HUES64 (cell line): ENCODE data around the gene ACOT13.
A peak's percentile ranks its signal among the peaks of the same experiment; 100 is the strongest.
"Not testable (repeated sequence)": the region's sequence is repeated elsewhere in the genome, so short reads cannot be mapped to it uniquely, and the experiment has no call there.

Experiments
- H3K27ac ChIP-seq: 2 replicates; pipeline ENCODE4 v1.7.0; 2013; ENCODE audit warnings: low read depth, low read length, inconsistent platforms
- H3K27me3 ChIP-seq: 2 replicates; pipeline ENCODE4 v1.6.1; 2013; ENCODE audit warnings: mild to moderate bottlenecking, low read length; ENCODE audit not compliant: insufficient read depth
- H3K36me3 ChIP-seq: 2 replicates; pipeline ENCODE4 v1.6.1; 2013; ENCODE audit warnings: mild to moderate bottlenecking, low read length; ENCODE audit not compliant: insufficient read depth
- H3K4me1 ChIP-seq: 2 replicates; pipeline ENCODE4 v1.6.1; 2013; ENCODE audit warnings: mild to moderate bottlenecking, low read length, moderate library complexity; ENCODE audit not compliant: insufficient read depth
- H3K4me3 ChIP-seq: 2 replicates; pipeline ENCODE4 v1.5.1; 2013; ENCODE audit warnings: mild to moderate bottlenecking, low read length, moderate library complexity
- H3K9ac ChIP-seq: 2 replicates; pipeline ENCODE4 v1.6.1; 2013; ENCODE audit warnings: mild to moderate bottlenecking, low read depth, low read length
- H3K9me3 ChIP-seq: 2 replicates; pipeline ENCODE4 v1.6.1; 2013; ENCODE audit warnings: low read depth, low read length; ENCODE audit not compliant: insufficient read depth
- WGBS: fragments of 150-250, 120-280 bp; methylation state at CpG from one replicate; pipeline ENCODE4 v1.1.7; 2013; ENCODE audit warnings: missing lambda C conversion rate; 5-methylcytosine and 5-hydroxymethylcytosine counted together

Gene ACOT13

GRCh38 chr6:24662236-24662635, 4.6 kb upstream of the ACOT13 start:
- no peak overlapping the region for H3K27ac ChIP-seq
- H3K9me3 ChIP-seq, result no peaks in the 10 kb centered on the region
- H3K4me1 ChIP-seq, result peaks cover 23% of the 10 kb centered on the region
- no peak overlapping the region for H3K9ac ChIP-seq
- no peaks in the 10 kb centered on the region for H3K27me3 ChIP-seq
- H3K4me3 ChIP-seq, result no peak overlapping the region
- H3K36me3 ChIP-seq, result peaks cover 61% of the 10 kb centered on the region
- WGBS, result 95% methylated on average over 10 of the region's 10 CpGs

DNA sequence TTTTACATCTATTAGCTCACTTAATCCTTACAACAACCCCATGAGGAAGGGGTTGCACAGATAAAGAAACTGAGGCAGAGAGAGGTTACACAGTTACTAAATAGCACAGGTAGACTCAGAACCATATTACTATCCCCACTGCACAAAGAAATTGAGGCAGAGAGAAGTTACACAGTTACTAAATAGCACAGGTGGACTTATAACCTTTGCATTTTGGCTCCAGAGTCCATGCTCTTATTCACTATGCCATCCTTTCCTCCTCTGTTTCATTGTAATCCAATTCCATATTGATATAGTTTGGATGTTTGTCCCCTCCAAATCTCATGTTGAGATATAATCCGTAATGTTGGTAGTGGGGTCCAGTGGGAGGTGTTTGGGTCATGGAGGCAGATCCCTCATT, 3.7 kb upstream of the ACOT13 start:
- no peak overlapping the region for H3K27ac ChIP-seq
- WGBS, result 94% methylated on average over 1 of the region's 1 CpG
- no peaks in the 10 kb centered on the region for H3K27me3 ChIP-seq
- H3K4me1 ChIP-seq, result peaks cover 23% of the 10 kb centered on the region
- H3K4me3 ChIP-seq, result no peak overlapping the region
- no peaks in the 10 kb centered on the region for H3K9me3 ChIP-seq
- peaks cover 52% of the 10 kb centered on the region for H3K36me3 ChIP-seq
- no peak overlapping the region for H3K9ac ChIP-seq

DNA sequence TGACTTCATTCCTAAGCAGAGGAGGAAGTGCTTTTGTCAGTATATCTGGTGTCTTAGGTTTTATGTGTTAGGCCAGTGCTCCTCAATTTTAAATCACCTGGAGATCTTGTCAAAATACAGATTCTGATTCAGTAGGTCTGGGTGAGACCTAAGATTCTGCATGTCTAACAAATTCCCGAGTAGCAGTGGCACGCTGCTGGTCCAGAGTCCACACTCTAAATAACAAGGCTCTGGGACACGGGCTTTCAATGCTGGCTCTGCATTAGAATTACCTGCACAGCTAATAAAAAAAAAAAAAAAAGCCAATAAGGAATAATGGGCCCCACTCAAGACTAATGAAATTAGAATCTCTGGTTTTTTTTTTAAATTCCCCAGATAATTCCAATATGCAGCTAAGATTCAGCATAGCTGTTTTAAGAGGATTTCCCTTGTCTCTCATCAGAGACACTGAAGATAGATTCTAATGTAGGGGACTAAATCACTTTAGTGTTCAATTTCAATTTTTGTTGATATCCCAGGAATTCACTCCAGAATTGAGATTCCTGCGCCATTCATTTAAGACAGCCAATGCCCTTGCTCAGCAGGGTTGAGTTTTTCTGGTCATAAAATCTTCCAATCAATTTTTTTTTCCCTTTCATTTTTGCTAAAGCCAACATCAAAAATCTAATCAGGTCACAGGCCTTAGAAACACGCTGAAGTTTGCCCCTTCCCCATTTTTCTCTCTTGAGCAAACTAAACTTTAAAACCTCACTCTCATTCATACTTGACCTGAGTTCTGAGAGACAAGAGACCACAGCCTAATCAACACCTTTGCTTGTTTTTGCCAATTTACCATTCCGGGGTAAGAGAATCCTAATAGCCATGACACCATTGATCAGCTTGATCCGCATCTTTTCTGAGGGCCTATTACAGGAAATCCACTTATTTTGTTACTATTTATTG, 2.6 kb upstream of the ACOT13 start:
- Histone ChIP-seq H3K36me3 (peaks cover 51% of the 10 kb centered on the region), H3K9me3 (peaks cover 2% of the 10 kb centered on the region; the same call in 1 of the 2 replicates), H3K27me3 (no peaks in the 10 kb centered on the region), H3K4me1 (peaks cover 14% of the 10 kb centered on the region), H3K27ac (no peak overlapping the region), H3K9ac (no peak overlapping the region), H3K4me3 (peak overlapping the region; percentile 99)
- WGBS, result 95% methylated on average over 7 of the region's 7 CpGs

DNA sequence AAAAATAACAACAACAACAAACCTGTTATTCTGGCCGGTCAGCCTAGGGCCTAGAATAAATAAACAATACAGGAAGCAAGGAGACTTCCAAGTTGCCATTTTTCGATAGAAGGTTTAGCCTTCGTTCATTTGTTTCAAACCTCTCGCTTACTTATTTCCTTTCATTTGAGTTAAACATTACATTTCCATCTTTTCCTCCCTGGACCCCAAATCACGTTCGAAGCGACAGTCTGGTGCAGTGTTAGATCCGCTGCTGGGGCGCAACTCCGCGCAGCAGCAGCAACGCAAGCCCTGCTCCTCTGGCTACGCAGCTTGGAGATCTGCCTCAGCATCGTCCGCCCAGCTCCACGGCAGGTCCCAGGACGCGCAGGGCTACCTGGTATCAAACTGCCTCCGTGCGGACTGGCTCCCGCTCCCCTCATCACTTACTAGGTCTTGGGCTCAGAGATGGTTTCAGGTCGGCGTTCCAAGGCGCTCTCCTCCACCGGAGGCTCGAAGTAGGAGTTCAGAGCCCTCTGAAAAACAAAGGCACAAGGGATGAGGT, 708 bp upstream of the ACOT13 start:
- Histone ChIP-seq H3K4me1 (peaks cover 7% of the 10 kb centered on the region; the same call in 1 of the 2 replicates), H3K9ac (peak overlapping the region; percentile 96), H3K27ac (peak overlapping the region; percentile 94), H3K4me3 (peak overlapping the region; percentile 99), H3K36me3 (peaks cover 55% of the 10 kb centered on the region), H3K27me3 (no peaks in the 10 kb centered on the region), H3K9me3 (peaks cover 18% of the 10 kb centered on the region)
- WGBS, result 2% methylated on average over 26 of the region's 26 CpGs

DNA sequence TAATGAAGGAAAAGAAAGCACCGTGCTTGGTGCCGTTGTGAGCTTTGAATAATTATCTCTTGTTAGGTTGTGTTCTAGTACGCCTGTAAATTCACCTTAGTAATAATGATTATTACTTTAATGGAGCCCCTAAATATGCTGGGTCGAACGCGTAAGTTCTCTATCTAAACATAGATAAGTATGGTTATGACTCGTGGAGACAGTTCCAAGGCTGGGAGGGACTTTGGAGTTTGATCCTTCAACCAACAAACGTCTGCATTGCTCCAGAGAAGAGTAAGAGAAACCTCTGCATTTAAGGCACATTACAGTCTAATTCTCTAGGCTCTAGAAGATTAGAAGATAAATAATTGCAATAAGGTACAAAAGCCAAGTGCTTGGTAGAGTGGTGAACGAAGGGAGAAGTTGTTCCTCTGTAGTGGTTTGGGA, 514 bp downstream of the ACOT13 start:
- 35% methylated on average over 8 of the region's 9 CpGs for WGBS
- peak overlapping the region; percentile 96 for H3K9ac ChIP-seq
- peaks cover 7% of the 10 kb centered on the region; the same call in 1 of the 2 replicates for H3K4me1 ChIP-seq
- no peaks in the 10 kb centered on the region for H3K27me3 ChIP-seq
- peak overlapping the region; percentile 94 for H3K27ac ChIP-seq
- H3K36me3 ChIP-seq, result peaks cover 49% of the 10 kb centered on the region
- H3K4me3 ChIP-seq, result peak overlapping the region; percentile 99
- H3K9me3 ChIP-seq, result peaks cover 26% of the 10 kb centered on the region

- not testable (repeated sequence) for H3K9ac ChIP-seq, H3K27ac ChIP-seq, H3K4me1 ChIP-seq, H3K27me3 ChIP-seq
- H3K4me3 ChIP-seq, result peak overlapping the region; percentile 99
- WGBS, result 95% methylated on average over 17 of the region's 18 CpGs
- H3K36me3 ChIP-seq, result peaks cover 40% of the 10 kb centered on the region
- H3K9me3 ChIP-seq, result peaks cover 34% of the 10 kb centered on the region
Measured at GRCh38 chr6:24668066-24668996, 1.5 kb downstream of the ACOT13 start.

DNA sequence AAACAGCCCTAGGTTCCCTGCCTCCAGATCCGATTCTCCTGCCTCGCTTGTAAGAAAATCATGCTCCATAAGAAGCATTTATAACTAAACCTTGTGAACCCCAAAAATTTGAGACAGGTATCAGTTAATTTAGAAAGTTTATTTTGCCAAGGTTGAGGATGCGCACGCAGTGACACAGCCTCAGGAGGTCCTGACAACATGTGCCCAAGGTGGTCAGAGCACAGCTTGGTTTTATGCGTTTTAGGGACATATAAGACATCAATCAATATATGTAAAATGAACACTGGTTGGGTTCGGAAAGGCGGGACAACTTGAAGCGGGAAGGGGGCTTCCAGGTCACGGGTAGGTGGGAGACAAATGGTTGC, 2.1 kb downstream of the ACOT13 start:
- Histone ChIP-seq H3K4me3 (no peak overlapping the region), H3K27ac (no peak overlapping the region)
- 94% methylated on average over 9 of the region's 9 CpGs for WGBS

GRCh38 chr6:24670492-24670891, 3.6 kb downstream of the ACOT13 start:
- H3K27me3 ChIP-seq, H3K27ac ChIP-seq, H3K4me3 ChIP-seq, H3K4me1 ChIP-seq, H3K9ac ChIP-seq: not testable (repeated sequence)
- Histone ChIP-seq H3K9me3 (peaks cover 46% of the 10 kb centered on the region), H3K36me3 (peaks cover 29% of the 10 kb centered on the region)

More for the DNA sequence above, 2.1 kb downstream of the ACOT13 start:
- H3K4me1 ChIP-seq, result peaks cover 7% of the 10 kb centered on the region; the same call in 1 of the 2 replicates
- no peaks in the 10 kb centered on the region for H3K27me3 ChIP-seq
- H3K9me3 ChIP-seq, result peaks cover 41% of the 10 kb centered on the region
- no peak overlapping the region for H3K9ac ChIP-seq
- H3K36me3 ChIP-seq, result peaks cover 36% of the 10 kb centered on the region

DNA sequence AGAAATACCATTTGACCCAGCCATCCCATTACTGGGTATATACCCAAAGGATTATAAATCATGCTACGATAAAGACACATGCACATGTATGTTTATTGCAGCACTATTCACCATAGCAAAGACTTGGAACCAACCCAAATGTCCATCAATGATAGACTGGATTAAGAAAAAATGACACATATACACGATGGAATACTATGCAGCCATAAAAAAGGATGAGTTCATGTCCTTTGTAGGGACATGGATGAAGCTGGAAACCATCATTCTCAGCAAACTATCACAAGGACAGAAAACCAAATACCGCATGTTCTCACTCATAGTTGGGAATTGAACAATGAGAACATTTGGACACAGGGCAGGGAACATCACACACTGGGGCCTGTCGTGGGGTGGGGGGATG, 4.2 kb downstream of the ACOT13 start:
- WGBS, result 96% methylated on average over 2 of the region's 4 CpGs
- not testable (repeated sequence) for H3K27me3 ChIP-seq, H3K9ac ChIP-seq, H3K4me1 ChIP-seq, H3K4me3 ChIP-seq, H3K27ac ChIP-seq
- H3K9me3 ChIP-seq, result peaks cover 46% of the 10 kb centered on the region
- H3K36me3 ChIP-seq, result peaks cover 29% of the 10 kb centered on the region

- Histone ChIP-seq H3K4me1 (no peaks in the 10 kb centered on the region), H3K36me3 (peaks cover 29% of the 10 kb centered on the region), H3K9me3 (peaks cover 46% of the 10 kb centered on the region), H3K9ac (no peak overlapping the region), H3K27ac (no peak overlapping the region), H3K4me3 (no peak overlapping the region), H3K27me3 (no peaks in the 10 kb centered on the region)
- 83% methylated on average over 5 of the region's 6 CpGs for WGBS
Measured at GRCh38 chr6:24672620-24673182, 5.8 kb downstream of the ACOT13 start.
